Fibroblast of the aortic adventitia (primary cell): ENCODE data around the gene ATE1. TPM values are rescaled to one million over a fixed set of nuclear protein-coding genes. Genes with fewer than 3 reads are reported as not detected.
"Not testable (repeated sequence)": the region's sequence is repeated elsewhere in the genome, so short reads cannot be mapped to it uniquely, and the experiment has no call there.

Source experiments
- DNase-seq: peaks from one replicate; pipeline ENCODE4 v3.0.0-alpha.2; 2010; ENCODE audit warnings: low read depth
- H3K4me3 ChIP-seq: 2 replicates; pipeline ENCODE4 v1.5.1; 2011; ENCODE audit warnings: low read depth, mild to moderate bottlenecking, control low read depth, low read length, moderate library complexity
- total RNA-seq: library from RNA; depleted of rRNA; stranded (reverse); fragments of >200 nt; gene quantifications from 2 replicates; pipeline ENCODE4 v1.2.3, GENCODE V29; 2012; ENCODE audit warnings: low replicate concordance
- TF ChIP-seq, protein P1 (sequence below): IDR thresholded peaks from 2 replicates; pipeline ENCODE4 v1.5.1; 2011; ENCODE audit warnings: mild to moderate bottlenecking, low read length, control low read depth, inconsistent platforms; ENCODE audit not compliant: insufficient read depth

ATE1 gene
- 39.9 and 53.2 TPM in 2 replicates for total RNA-seq

DNA sequence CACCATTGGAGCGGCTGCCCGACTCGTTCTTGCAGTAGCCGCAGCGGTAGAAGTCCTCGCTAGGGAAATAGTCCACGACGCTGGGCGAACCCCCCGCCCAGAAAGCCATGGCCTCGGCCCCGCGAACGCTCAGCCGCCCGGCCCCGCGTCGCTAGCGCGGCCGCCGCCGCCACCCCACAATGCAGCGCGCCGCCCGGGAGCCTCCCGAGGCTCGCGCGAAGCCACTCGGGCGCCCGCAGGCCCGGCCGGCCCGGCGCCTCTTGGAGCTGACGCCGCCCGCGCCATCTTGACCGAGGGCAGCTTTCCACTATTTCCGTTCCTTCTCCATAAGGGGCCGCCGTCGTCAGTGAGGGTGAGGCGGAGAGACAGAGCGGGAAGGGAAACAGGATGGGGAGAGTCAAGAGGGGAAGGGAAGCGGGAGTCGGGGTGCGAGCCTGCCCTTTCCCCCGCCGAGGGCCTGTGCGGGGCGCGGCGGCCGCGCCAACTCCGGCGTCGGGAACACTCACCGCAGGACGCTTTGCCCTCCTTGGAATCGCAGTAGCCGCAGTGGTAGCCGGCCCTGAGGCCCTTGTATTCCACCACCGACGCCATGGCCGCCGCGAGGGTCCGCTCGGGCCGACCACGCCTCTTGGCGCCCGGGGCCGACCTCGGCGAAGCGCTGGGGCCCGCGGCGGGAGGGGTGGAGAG is at the start of gene ATE1:
Gene ATE1 (minus strand): TSS at position 191 of the 687 bp plus-strand sequence. CDS start 82 bp downstream, at position 109.
- peak; percentile 89 for DNase-seq
- TF ChIP-seq, protein P1, sequence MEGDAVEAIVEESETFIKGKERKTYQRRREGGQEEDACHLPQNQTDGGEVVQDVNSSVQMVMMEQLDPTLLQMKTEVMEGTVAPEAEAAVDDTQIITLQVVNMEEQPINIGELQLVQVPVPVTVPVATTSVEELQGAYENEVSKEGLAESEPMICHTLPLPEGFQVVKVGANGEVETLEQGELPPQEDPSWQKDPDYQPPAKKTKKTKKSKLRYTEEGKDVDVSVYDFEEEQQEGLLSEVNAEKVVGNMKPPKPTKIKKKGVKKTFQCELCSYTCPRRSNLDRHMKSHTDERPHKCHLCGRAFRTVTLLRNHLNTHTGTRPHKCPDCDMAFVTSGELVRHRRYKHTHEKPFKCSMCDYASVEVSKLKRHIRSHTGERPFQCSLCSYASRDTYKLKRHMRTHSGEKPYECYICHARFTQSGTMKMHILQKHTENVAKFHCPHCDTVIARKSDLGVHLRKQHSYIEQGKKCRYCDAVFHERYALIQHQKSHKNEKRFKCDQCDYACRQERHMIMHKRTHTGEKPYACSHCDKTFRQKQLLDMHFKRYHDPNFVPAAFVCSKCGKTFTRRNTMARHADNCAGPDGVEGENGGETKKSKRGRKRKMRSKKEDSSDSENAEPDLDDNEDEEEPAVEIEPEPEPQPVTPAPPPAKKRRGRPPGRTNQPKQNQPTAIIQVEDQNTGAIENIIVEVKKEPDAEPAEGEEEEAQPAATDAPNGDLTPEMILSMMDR = peak; percentile 22
- peak within 1 kb of the TSS; percentile 88 for H3K4me3 ChIP-seq

DNA sequence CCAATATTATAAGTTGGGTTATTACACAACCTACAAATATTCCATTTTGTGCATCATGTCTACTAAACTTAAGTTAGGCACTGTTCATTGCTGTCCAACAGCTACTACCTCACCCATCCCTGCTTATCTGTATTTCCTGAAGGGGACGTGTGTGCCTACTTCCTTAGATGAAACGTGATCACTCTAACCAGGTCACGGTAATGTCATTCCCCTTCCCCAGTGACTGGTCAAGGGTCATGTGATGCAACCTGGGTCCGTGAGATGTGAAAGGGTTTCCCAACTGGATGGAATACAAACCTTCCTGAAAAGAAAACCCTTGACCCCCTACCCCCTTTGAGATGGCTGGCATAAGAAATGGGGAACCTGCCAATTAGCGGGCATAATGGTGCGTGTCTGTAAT is 48.8 kb upstream of the ATE1 start:
- DNase-seq = no peak
- H3K4me3 ChIP-seq = no peak overlapping the region
- TF ChIP-seq, protein P1 = no peak

- no peak for DNase-seq
- H3K4me3 ChIP-seq = peak overlapping the region; percentile 77
- TF ChIP-seq, protein P1 = peak; percentile 41
Measured at GRCh38 chr10:121975295-121976086, 47.7 kb upstream of the ATE1 start.

GRCh38 chr10:121974535-121975294 is 46.9 kb upstream of the ATE1 start, which contains the start of gene NSMCE4A:
NSMCE4A (minus strand) TSS chr10:121975217; CDS start chr10:121975165, 52 bp downstream.
- peak; percentile 66 for DNase-seq

DNA sequence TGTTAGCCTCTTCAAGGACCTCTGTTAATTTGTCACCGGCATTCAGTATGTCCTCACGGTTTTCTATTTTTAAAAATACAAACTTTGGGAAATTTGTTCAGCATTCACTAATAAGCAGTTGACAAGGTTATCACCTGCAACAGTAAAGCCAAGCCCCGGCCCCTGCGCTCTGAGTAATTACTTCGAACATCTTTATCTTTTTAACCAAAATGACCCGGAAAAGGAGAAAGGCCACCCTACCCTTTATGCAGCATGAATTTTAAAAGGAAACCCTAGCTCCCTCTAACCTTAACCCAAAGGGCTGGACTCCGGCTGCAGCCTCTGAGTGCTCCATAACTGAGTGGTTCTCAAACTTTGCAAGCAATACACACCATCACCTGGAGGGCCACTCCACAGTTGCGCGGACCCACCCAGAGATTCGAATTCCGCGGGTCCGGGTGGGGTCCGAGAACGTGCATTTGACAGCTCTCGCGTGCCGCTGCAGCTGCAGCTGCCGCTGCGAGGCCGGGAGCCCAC is 46.2 kb upstream of the ATE1 start:
- H3K4me3 ChIP-seq = peak overlapping the region; percentile 77
- DNase-seq = no peak
- TF ChIP-seq, protein P1 = no peak

More at GRCh38 chr10:121974535-121975294, 46.9 kb upstream of the ATE1 start, which contains the start of gene NSMCE4A:
- H3K4me3 ChIP-seq = peak within 1 kb of the TSS; percentile 77
- TF ChIP-seq, protein P1 = no peak

- DNase-seq, H3K4me3 ChIP-seq: not testable (repeated sequence)
Measured at GRCh38 chr10:121969086-121969485, 41.3 kb upstream of the ATE1 start.
